Caco-2 (cell line): ENCODE results near the gene RHOG. TPM values are rescaled to one million over a fixed set of nuclear protein-coding genes. Genes with fewer than 3 reads are reported as not detected.
"Not testable (repeated sequence)": the region's sequence is repeated elsewhere in the genome, so short reads cannot be mapped to it uniquely, and the experiment has no call there.

ENCODE experiments used
- BruUV-seq: library from RNA; stranded (reverse); fragments of 400-500 nt; replicated peaks from 2 replicates; lab custom pipeline; 2021; lab: Mats Ljungman, UMichigan
- CTCF ChIA-PET: fragments of 300-600 bp; sonication (Branson Sonifier 250); formaldehyde crosslinking; loops from one replicate; lab custom pipeline; 2022; ENCODE audit warnings: antibody characterized with exemption; lab: Charles Lee
- POLR2A ChIA-PET: fragments of 300-600 bp; sonication (Branson Sonifier 250); formaldehyde crosslinking; loops from one replicate; lab custom pipeline; 2022; ENCODE audit warnings: antibody characterized with exemption; lab: Charles Lee
- DNase-seq, 2 experiments: peaks; one replicate each; pipeline versions ENCODE4 v3.0.0 to v3.0.0-alpha.2; 2020 to 2022
- H3K27me3 ChIP-seq: replicated peaks from 2 replicates; pipeline ENCODE4 v1.6.0; 2011; ENCODE audit warnings: low read length; ENCODE audit not compliant: control insufficient read depth, insufficient read depth
- H3K36me3 ChIP-seq: 2 replicates; pipeline ENCODE4 v1.5.1; 2011; ENCODE audit warnings: low read length; ENCODE audit not compliant: control insufficient read depth, insufficient read depth
- H3K4me1 ChIP-seq: fragments of 250-450 bp; sonication (Bioruptor Pico); 2 replicates; pipeline ENCODE4 v1.5.1; 2020; ENCODE audit warnings: mild to moderate bottlenecking
- H3K4me3 ChIP-seq: 2 replicates; pipeline ENCODE4 v1.5.1; 2011; ENCODE audit warnings: low read depth, mild to moderate bottlenecking, control low read depth, low read length
- H3K9me3 ChIP-seq: fragments of 250-450 bp; sonication (Bioruptor Pico); 2 replicates; pipeline ENCODE4 v1.5.1; 2020; ENCODE audit warnings: mild to moderate bottlenecking, moderate library complexity
- H3K27ac Mint-ChIP-seq: one replicate; pipeline ENCODE4 v1.8.0; 2022; ENCODE audit warnings: mixed read lengths; ENCODE audit not compliant: unreplicated experiment
- H3K27me3 Mint-ChIP-seq: one replicate; pipeline ENCODE4 v1.8.0; 2022; ENCODE audit warnings: mixed read lengths; ENCODE audit not compliant: insufficient read depth, unreplicated experiment
- H3K36me3 Mint-ChIP-seq: one replicate; pipeline ENCODE4 v1.8.0; 2022; ENCODE audit warnings: mild to moderate bottlenecking, mixed read lengths; ENCODE audit not compliant: insufficient read depth, unreplicated experiment
- H3K4me1 Mint-ChIP-seq: one replicate; pipeline ENCODE4 v1.8.0; 2022; ENCODE audit warnings: low read depth, mixed read lengths; ENCODE audit not compliant: unreplicated experiment
- H3K4me3 Mint-ChIP-seq: one replicate; pipeline ENCODE4 v1.8.0; 2022; ENCODE audit warnings: mild to moderate bottlenecking, moderate library complexity, mixed read lengths; ENCODE audit not compliant: unreplicated experiment
- H3K9me3 Mint-ChIP-seq: one replicate; pipeline ENCODE4 v1.8.0; 2022; ENCODE audit warnings: mixed read lengths; ENCODE audit not compliant: unreplicated experiment
- intact Hi-C: fragments of 100-400 bp; cut with micrococcal nuclease; formaldehyde crosslinking; loops from one replicate; pipeline ENCODE4 v1.10.0; 2022; ENCODE audit not compliant: unreplicated experiment
- total RNA-seq: library from RNA; stranded (reverse); gene quantifications from 2 replicates; pipeline ENCODE4 v1.2.3, GENCODE V29; 2022
- TF ChIP-seq, protein P1 (sequence below), 2 experiments: fragments of 200-600 bp in 1 of 2; IDR thresholded peaks; 1 replicate in 1 of 2; 2 replicates in 1 of 2; pipeline versions ENCODE4 v1.5.1 to v1.8.0; 2011 to 2022; ENCODE audit warnings: antibody characterized with exemption in 1 of 2, control low read depth in 1 of 2, inconsistent platforms in 1 of 2, low read depth in 1 of 2, low read length in 1 of 2, mild to moderate bottlenecking in 1 of 2, moderate library complexity in 1 of 2; ENCODE audit not compliant: insufficient read depth in 1 of 2, severe bottlenecking in 1 of 2, unreplicated experiment in 1 of 2

The RHOG gene
- total RNA-seq, 1 experiment from 2014 or later, result 36.9 TPM

DNA sequence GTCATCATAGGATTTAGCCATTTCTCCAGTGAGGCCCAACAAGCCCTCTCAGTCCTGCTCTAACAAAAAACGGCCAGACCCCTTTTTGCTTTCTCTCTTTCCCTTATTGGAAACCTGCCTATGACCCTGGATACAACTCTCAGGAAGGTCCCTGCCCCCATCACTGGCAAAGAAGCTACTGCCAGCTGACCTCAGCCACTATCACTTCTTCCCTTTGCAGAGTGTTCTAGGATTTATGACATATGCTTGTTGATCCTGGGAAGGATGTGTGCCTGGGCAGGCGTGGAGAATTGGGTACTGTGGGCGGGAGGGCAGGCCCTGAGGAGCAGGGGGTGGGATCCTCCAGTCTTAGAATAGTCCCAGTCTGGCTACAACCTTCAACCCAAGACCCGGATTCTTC lies 24.9 kb downstream of the RHOG start:
- Histone ChIP-seq H3K4me1 (peaks cover 17% of the 10 kb centered on the region), H3K36me3 (peaks cover 1% of the 10 kb centered on the region), H3K9me3 (no peaks in the 10 kb centered on the region), H3K4me3 (no peak overlapping the region), H3K27me3 (no peaks in the 10 kb centered on the region)
- H3K4me1 Mint-ChIP-seq, result peaks cover 18% of the 10 kb centered on the region
- no peak overlapping the region for H3K4me3 Mint-ChIP-seq
- intact Hi-C loops, result no loop called here
- H3K36me3 Mint-ChIP-seq, result no peaks in the 10 kb centered on the region
- TF ChIP-seq, protein P1, sequence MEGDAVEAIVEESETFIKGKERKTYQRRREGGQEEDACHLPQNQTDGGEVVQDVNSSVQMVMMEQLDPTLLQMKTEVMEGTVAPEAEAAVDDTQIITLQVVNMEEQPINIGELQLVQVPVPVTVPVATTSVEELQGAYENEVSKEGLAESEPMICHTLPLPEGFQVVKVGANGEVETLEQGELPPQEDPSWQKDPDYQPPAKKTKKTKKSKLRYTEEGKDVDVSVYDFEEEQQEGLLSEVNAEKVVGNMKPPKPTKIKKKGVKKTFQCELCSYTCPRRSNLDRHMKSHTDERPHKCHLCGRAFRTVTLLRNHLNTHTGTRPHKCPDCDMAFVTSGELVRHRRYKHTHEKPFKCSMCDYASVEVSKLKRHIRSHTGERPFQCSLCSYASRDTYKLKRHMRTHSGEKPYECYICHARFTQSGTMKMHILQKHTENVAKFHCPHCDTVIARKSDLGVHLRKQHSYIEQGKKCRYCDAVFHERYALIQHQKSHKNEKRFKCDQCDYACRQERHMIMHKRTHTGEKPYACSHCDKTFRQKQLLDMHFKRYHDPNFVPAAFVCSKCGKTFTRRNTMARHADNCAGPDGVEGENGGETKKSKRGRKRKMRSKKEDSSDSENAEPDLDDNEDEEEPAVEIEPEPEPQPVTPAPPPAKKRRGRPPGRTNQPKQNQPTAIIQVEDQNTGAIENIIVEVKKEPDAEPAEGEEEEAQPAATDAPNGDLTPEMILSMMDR (IDR thresholded peaks at IDR 0.05; ENCODE audit: insufficient read depth in 1 of 2, low read depth in 1 of 2, low read length in 1 of 2, severe bottlenecking in 1 of 2, unreplicated experiment in 1 of 2), result no peak
- H3K9me3 Mint-ChIP-seq, result no peaks in the 10 kb centered on the region
- no peaks in the 10 kb centered on the region for H3K27me3 Mint-ChIP-seq
- DNase-seq, result no peak
- ChIA-PET CTCF (interaction anchor here (0.5 to 1.2 kb wide), 2 partner anchors 26 to 840 kb away, joined by 3 to 5 read pairs; no protein-coding TSS in a partner anchor), POLR2A (no interaction called here)
- BruUV-seq, result no TSS peak
- no peak overlapping the region for H3K27ac Mint-ChIP-seq

DNA sequence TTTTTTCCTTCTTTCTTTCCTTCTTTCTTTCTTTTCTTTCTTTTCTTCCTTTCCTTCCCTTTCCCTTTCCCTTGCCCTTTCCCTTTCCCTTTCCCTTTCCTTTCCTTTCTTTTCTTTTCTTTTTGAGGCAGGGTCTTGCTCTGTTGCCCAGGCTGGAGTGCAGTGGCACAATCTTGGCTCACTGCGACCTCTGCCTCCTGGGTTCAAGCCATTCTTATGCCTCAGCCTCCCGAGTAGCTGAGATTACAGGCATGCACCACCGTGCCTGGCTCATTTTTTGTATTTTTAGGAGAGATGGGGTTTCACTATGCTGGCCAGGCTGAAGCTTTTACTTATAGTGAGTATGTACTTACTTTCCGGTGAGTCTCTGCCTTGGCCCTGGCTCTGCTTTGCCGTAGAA lies 25.9 kb downstream of the RHOG start:
- CTCF ChIA-PET, result interaction anchor here (1.6 kb wide), 1 partner anchor 26 kb away, joined by 7 read pairs; the partner anchor contains the start of gene RHOG
- H3K4me3 ChIP-seq, H3K36me3 Mint-ChIP-seq, DNase-seq, H3K27me3 ChIP-seq, H3K9me3 Mint-ChIP-seq, intact Hi-C loops, POLR2A ChIA-PET, H3K9me3 ChIP-seq, H3K27me3 Mint-ChIP-seq, H3K4me3 Mint-ChIP-seq, BruUV-seq, H3K36me3 ChIP-seq, H3K27ac Mint-ChIP-seq: not testable (repeated sequence)
- peaks cover 17% of the 10 kb centered on the region for H3K4me1 ChIP-seq
- H3K4me1 Mint-ChIP-seq, result peaks cover 18% of the 10 kb centered on the region

DNA sequence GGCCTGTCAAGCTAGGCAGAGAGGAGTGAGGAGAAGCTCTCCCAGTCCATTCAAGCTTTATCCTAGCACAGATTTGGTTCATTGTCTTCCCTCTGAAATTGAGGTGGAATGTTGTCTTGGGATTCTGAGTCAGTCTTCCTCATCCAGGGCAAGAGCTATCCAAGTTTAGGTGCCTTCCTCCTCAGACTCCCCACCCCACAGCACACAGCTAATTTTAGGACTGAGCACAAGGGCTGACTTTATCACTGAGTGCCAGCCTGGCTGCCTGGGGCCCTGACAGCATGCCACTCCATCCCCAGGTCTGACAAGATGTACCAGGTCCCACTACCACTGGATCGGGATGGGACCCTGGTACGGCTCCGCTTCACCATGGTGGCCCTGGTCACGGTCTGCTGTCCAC lies 29.8 kb downstream of the RHOG start:
- Mint-ChIP-seq H3K9me3 (no peaks in the 10 kb centered on the region), H3K27ac (no peak overlapping the region), H3K4me3 (no peak overlapping the region), H3K36me3 (peaks cover 11% of the 10 kb centered on the region), H3K27me3 (no peaks in the 10 kb centered on the region), H3K4me1 (peaks cover 11% of the 10 kb centered on the region)
- Histone ChIP-seq H3K4me3 (no peak overlapping the region), H3K9me3 (no peaks in the 10 kb centered on the region), H3K36me3 (no peaks in the 10 kb centered on the region; the same call in none of the 2 replicates), H3K4me1 (peaks cover 14% of the 10 kb centered on the region), H3K27me3 (no peaks in the 10 kb centered on the region)
- intact Hi-C loops, result no loop called here
- ChIA-PET CTCF (no interaction called here), POLR2A (no interaction called here)
- no TSS peak for BruUV-seq
- DNase-seq, result no peak
- TF ChIP-seq, protein P1 (IDR thresholded peaks at IDR 0.05; ENCODE audit: insufficient read depth in 1 of 2, low read depth in 1 of 2, low read length in 1 of 2, severe bottlenecking in 1 of 2, unreplicated experiment in 1 of 2), result no peak
